ENCODE results near the gene TOP3B. TPM values are rescaled to one million over a fixed set of nuclear protein-coding genes. Genes with fewer than 3 reads are reported as not detected.

Gene TOP3B
- total RNA-seq, 1 donor from 2014 or later = 83.5 TPM

DNA sequence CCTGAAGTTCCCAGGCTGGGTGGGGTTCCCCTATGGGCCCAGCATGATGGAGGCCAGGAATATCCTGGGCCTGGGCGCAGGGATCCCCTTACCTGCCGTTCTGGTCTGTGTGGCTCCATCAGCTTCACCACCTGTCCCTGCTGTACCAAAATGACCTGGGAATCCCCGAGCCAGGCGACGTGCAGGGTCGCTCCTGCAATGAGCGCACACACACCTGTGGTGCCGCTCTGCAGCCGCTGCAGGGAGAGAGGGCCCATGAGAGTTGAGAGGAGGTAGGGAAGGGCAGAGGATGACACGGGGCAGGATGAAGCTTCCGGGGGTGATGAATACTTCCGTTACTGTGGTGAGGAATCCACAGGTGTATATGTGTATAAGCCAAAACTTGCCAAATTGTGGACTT, 51.5 kb downstream of the TOP3B start:
- H3K4me1 Mint-ChIP-seq (ENCODE audit: low read depth, unreplicated experiment) = peaks cover 34% of the 10 kb centered on the region
- DNase-seq = no peak
- TF ChIP-seq, protein P1, sequence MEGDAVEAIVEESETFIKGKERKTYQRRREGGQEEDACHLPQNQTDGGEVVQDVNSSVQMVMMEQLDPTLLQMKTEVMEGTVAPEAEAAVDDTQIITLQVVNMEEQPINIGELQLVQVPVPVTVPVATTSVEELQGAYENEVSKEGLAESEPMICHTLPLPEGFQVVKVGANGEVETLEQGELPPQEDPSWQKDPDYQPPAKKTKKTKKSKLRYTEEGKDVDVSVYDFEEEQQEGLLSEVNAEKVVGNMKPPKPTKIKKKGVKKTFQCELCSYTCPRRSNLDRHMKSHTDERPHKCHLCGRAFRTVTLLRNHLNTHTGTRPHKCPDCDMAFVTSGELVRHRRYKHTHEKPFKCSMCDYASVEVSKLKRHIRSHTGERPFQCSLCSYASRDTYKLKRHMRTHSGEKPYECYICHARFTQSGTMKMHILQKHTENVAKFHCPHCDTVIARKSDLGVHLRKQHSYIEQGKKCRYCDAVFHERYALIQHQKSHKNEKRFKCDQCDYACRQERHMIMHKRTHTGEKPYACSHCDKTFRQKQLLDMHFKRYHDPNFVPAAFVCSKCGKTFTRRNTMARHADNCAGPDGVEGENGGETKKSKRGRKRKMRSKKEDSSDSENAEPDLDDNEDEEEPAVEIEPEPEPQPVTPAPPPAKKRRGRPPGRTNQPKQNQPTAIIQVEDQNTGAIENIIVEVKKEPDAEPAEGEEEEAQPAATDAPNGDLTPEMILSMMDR (IDR thresholded peaks at IDR 0.05; ENCODE audit: partially characterized antibody, unreplicated experiment) = no peak
- H3K27ac Mint-ChIP-seq (ENCODE audit: unreplicated experiment) = no peak overlapping the region
- peaks cover 8% of the 10 kb centered on the region for H3K9me3 Mint-ChIP-seq (ENCODE audit: unreplicated experiment)
- no peak overlapping the region for H3K4me3 Mint-ChIP-seq (ENCODE audit: unreplicated experiment)
- H3K27me3 Mint-ChIP-seq (ENCODE audit: unreplicated experiment) = peaks cover 8% of the 10 kb centered on the region
- no peaks in the 10 kb centered on the region for H3K36me3 Mint-ChIP-seq (ENCODE audit: unreplicated experiment)

GRCh38 chr22:21929253-21929652, 53.3 kb downstream of the TOP3B start:
- Mint-ChIP-seq H3K4me3 (ENCODE audit: unreplicated experiment) (peak overlapping the region; percentile 70), H3K27ac (ENCODE audit: unreplicated experiment) (peak overlapping the region; percentile 91), H3K9me3 (ENCODE audit: unreplicated experiment) (peaks cover 14% of the 10 kb centered on the region)

GRCh38 chr22:21928048-21928447, 54.5 kb downstream of the TOP3B start:
- Mint-ChIP-seq H3K36me3 (ENCODE audit: unreplicated experiment) (no peaks in the 10 kb centered on the region), H3K27me3 (ENCODE audit: unreplicated experiment) (peaks cover 10% of the 10 kb centered on the region), H3K9me3 (ENCODE audit: unreplicated experiment) (peaks cover 14% of the 10 kb centered on the region), H3K4me3 (ENCODE audit: unreplicated experiment) (no peak overlapping the region), H3K4me1 (ENCODE audit: low read depth, unreplicated experiment) (peaks cover 36% of the 10 kb centered on the region), H3K27ac (ENCODE audit: unreplicated experiment) (peak overlapping the region; percentile 43)
- TF ChIP-seq, protein P1 (IDR thresholded peaks at IDR 0.05; ENCODE audit: partially characterized antibody, unreplicated experiment) = no peak
- no peak for DNase-seq

More at GRCh38 chr22:21929253-21929652, 53.3 kb downstream of the TOP3B start:
- H3K27me3 Mint-ChIP-seq (ENCODE audit: unreplicated experiment) = peaks cover 8% of the 10 kb centered on the region
- peaks cover 39% of the 10 kb centered on the region for H3K4me1 Mint-ChIP-seq (ENCODE audit: low read depth, unreplicated experiment)
- TF ChIP-seq, protein P1 (IDR thresholded peaks at IDR 0.05; ENCODE audit: partially characterized antibody, unreplicated experiment) = no peak
- no peaks in the 10 kb centered on the region for H3K36me3 Mint-ChIP-seq (ENCODE audit: unreplicated experiment)
- peak; percentile 74 for DNase-seq

GRCh38 chr22:21927174-21927823, 55.3 kb downstream of the TOP3B start:
- H3K9me3 Mint-ChIP-seq (ENCODE audit: unreplicated experiment) = peaks cover 14% of the 10 kb centered on the region
- no peak for DNase-seq
- TF ChIP-seq, protein P1 (IDR thresholded peaks at IDR 0.05; ENCODE audit: partially characterized antibody, unreplicated experiment) = no peak
- H3K4me1 Mint-ChIP-seq (ENCODE audit: low read depth, unreplicated experiment) = peaks cover 34% of the 10 kb centered on the region
- H3K4me3 Mint-ChIP-seq (ENCODE audit: unreplicated experiment) = no peak overlapping the region
- H3K27ac Mint-ChIP-seq (ENCODE audit: unreplicated experiment) = peak overlapping the region; percentile 53
- H3K27me3 Mint-ChIP-seq (ENCODE audit: unreplicated experiment) = peaks cover 10% of the 10 kb centered on the region
- H3K36me3 Mint-ChIP-seq (ENCODE audit: unreplicated experiment) = no peaks in the 10 kb centered on the region

GRCh38 chr22:21926728-21927127, 55.9 kb downstream of the TOP3B start:
- Mint-ChIP-seq H3K4me1 (ENCODE audit: low read depth, unreplicated experiment) (peaks cover 34% of the 10 kb centered on the region), H3K4me3 (ENCODE audit: unreplicated experiment) (no peak overlapping the region), H3K27ac (ENCODE audit: unreplicated experiment) (peak overlapping the region; percentile 53), H3K27me3 (ENCODE audit: unreplicated experiment) (peaks cover 10% of the 10 kb centered on the region), H3K36me3 (ENCODE audit: unreplicated experiment) (no peaks in the 10 kb centered on the region), H3K9me3 (ENCODE audit: unreplicated experiment) (peaks cover 14% of the 10 kb centered on the region)
- DNase-seq = no peak
- TF ChIP-seq, protein P1 (IDR thresholded peaks at IDR 0.05; ENCODE audit: partially characterized antibody, unreplicated experiment) = no peak

Data from glutamatergic neuron (in vitro differentiated cells).